LoVo (cell line): ENCODE measurements around the gene LSM14A.
A peak's percentile ranks its signal among the peaks of the same experiment; 100 is the strongest.

Experiments used
- DNase-seq: peaks from one replicate; pipeline ENCODE4 v3.0.0-alpha.2; 2016; ENCODE audit warnings: low spot score

Gene LSM14A

GRCh38 chr19:34256835-34257558, 84.7 kb downstream of the LSM14A start:
- DNase-seq = no peak

GRCh38 chr19:34257559-34257924, 85.2 kb downstream of the LSM14A start:
- DNase-seq = no peak

- DNase-seq = peak; percentile 47
Observed at GRCh38 chr19:34259367-34260095, 87.2 kb downstream of the LSM14A start.

GRCh38 chr19:34260771-34261173, 88.5 kb downstream of the LSM14A start:
- no peak for DNase-seq

GRCh38 chr19:34261334-34262109, 89.2 kb downstream of the LSM14A start:
- no peak for DNase-seq

- DNase-seq = no peak
Observed at GRCh38 chr19:34263745-34264237, 91.5 kb downstream of the LSM14A start.

GRCh38 chr19:34265221-34265650, 92.9 kb downstream of the LSM14A start:
- DNase-seq = no peak

- no peak for DNase-seq
Observed at GRCh38 chr19:34269081-34269480, 96.8 kb downstream of the LSM14A start.

GRCh38 chr19:34269489-34269888, 97.2 kb downstream of the LSM14A start:
- DNase-seq = no peak

GRCh38 chr19:34269968-34270621, 97.8 kb downstream of the LSM14A start:
- DNase-seq = no peak

- DNase-seq = no peak
Observed at GRCh38 chr19:34273121-34273520, 100.8 kb downstream of the LSM14A start.

- no peak for DNase-seq
Observed at GRCh38 chr19:34274284-34274826, 102.1 kb downstream of the LSM14A start.

- DNase-seq = no peak
Observed at GRCh38 chr19:34274827-34275625, 102.7 kb downstream of the LSM14A start.

- DNase-seq = no peak
Observed at GRCh38 chr19:34275705-34276104, 103.4 kb downstream of the LSM14A start.

- no peak for DNase-seq
Observed at GRCh38 chr19:34276614-34277013, 104.3 kb downstream of the LSM14A start.

GRCh38 chr19:34277244-34277643, 104.9 kb downstream of the LSM14A start:
- DNase-seq = no peak

GRCh38 chr19:34278783-34279182, 106.5 kb downstream of the LSM14A start:
- no peak for DNase-seq
